H1 (cell line): ENCODE data around the gene ADIRF. TPM values are rescaled to one million over a fixed set of nuclear protein-coding genes. Genes with fewer than 3 reads are reported as not detected.

Experiments
- CTCF ChIA-PET: fragments of 300-600 bp; sonication (Branson Sonifier 250); formaldehyde crosslinking; loops from one replicate; lab custom pipeline; 2021; ENCODE audit not compliant: partially characterized antibody; lab: Charles Lee
- POLR2A ChIA-PET: fragments of 300-600 bp; sonication (Branson Sonifier 250); formaldehyde crosslinking; loops from one replicate; lab custom pipeline; 2021; ENCODE audit warnings: inconsistent platforms; ENCODE audit not compliant: partially characterized antibody; lab: Charles Lee
- DNase-seq, 2 experiments: peaks; one replicate each; pipeline versions ENCODE4 v3.0.0 to v3.0.0-alpha.2; 2010 to 2022; ENCODE audit warnings: low spot score in 2 of 2, low read depth in 1 of 2, mixed read lengths in 1 of 2
- FAIRE-seq: peaks from 2 replicates; lab custom pipeline; 2011; peaks lifted over from hg19 to GRCh38; lab: Jason Lieb, UNC
- H2AFZ ChIP-seq: 2 replicates; pipeline ENCODE4 v1.8.1; 2012; ENCODE audit warnings: low read length, inconsistent platforms
- H2AK5ac ChIP-seq: 2 replicates; pipeline ENCODE4 v1.6.1; 2013; ENCODE audit warnings: low read depth, low read length
- H2BK120ac ChIP-seq: replicated peaks from 2 replicates; pipeline ENCODE3; 2013; ENCODE audit warnings: low read depth, low read length, inconsistent platforms
- H2BK12ac ChIP-seq: 2 replicates; pipeline ENCODE4 v1.6.1; 2013; ENCODE audit warnings: low read depth, low read length
- H2BK15ac ChIP-seq: 2 replicates; pipeline ENCODE4 v1.6.1; 2013; ENCODE audit warnings: low read length
- H2BK20ac ChIP-seq: 2 replicates; pipeline ENCODE4 v1.6.1; 2013; ENCODE audit warnings: low read length
- H2BK5ac ChIP-seq: 2 replicates; pipeline ENCODE4 v1.6.1; 2013; ENCODE audit warnings: low read depth, low read length
- H3K14ac ChIP-seq: 2 replicates; pipeline ENCODE4 v1.6.1; 2013; ENCODE audit warnings: inconsistent platforms; ENCODE audit not compliant: insufficient read length
- H3K18ac ChIP-seq: 2 replicates; pipeline ENCODE4 v1.6.1; 2013; ENCODE audit warnings: low read length; ENCODE audit errors: extremely low read depth
- H3K23ac ChIP-seq: 2 replicates; pipeline ENCODE4 v1.6.1; 2013; ENCODE audit warnings: inconsistent platforms; ENCODE audit not compliant: insufficient read length
- H3K23me2 ChIP-seq: 2 replicates; pipeline ENCODE4 v1.6.1; 2013; ENCODE audit warnings: low read depth, low read length
- H3K27ac ChIP-seq: 2 replicates; pipeline ENCODE4 v1.6.1; 2011; ENCODE audit warnings: low read depth, low read length, inconsistent platforms
- H3K27me3 ChIP-seq, 4 experiments: replicated peaks in 1 of 4; 1 replicate in 1 of 4; 2 replicates in 3 of 4; pipeline versions ENCODE4 v1.6.1 to v1.8.1; 2011 to 2013; ENCODE audit warnings: low read length in 3 of 4, mild to moderate bottlenecking in 3 of 4, inconsistent platforms in 2 of 4, mixed read lengths in 2 of 4, moderate library complexity in 1 of 4; ENCODE audit not compliant: control insufficient read depth in 3 of 4, insufficient read depth in 3 of 4; ENCODE audit errors: extremely low read depth in 1 of 4
- H3K36me3 ChIP-seq, 4 experiments: 2 replicates each; pipeline versions ENCODE4 v1.6.1 to v1.8.1; 2011 to 2013; ENCODE audit warnings: mild to moderate bottlenecking in 4 of 4, low read length in 3 of 4, moderate library complexity in 2 of 4, control low read depth in 1 of 4, inconsistent platforms in 1 of 4; ENCODE audit not compliant: insufficient read depth in 4 of 4, control insufficient read depth in 2 of 4
- H3K4ac ChIP-seq: replicated peaks from 2 replicates; pipeline ENCODE3; 2013; ENCODE audit warnings: low read length, low read depth, mixed read lengths, inconsistent platforms; ENCODE audit not compliant: insufficient read length
- H3K4me1 ChIP-seq, 4 experiments: replicated peaks in 1 of 4; 1 replicate in 1 of 4; 2 replicates in 3 of 4; pipeline versions ENCODE4 v1.6.1 to v1.8.1; 2011 to 2013; ENCODE audit warnings: low read length in 3 of 4, inconsistent platforms in 2 of 4, mixed read lengths in 1 of 4; ENCODE audit not compliant: insufficient read depth in 4 of 4, control insufficient read depth in 3 of 4
- H3K4me2 ChIP-seq, 2 experiments: 2 replicates each; pipeline versions ENCODE4 v1.6.1 to v1.8.1; 2011 to 2013; ENCODE audit warnings: low read depth in 2 of 2, low read length in 2 of 2, control low read depth in 1 of 2, inconsistent platforms in 1 of 2, mild to moderate bottlenecking in 1 of 2; ENCODE audit not compliant: insufficient read depth in 1 of 2
- H3K4me3 ChIP-seq, 4 experiments: fragments of 200-600, 300-600 bp in 1 of 4; sonication (generic), shearing (Covaris generic), sonication (Bioruptor Twin) in 1 of 4; 2 replicates each; pipeline versions ENCODE4 v1.5.1 to v1.8.1; 2011 to 2016; ENCODE audit warnings: low read length in 4 of 4, low read depth in 3 of 4, control low read depth in 2 of 4, inconsistent platforms in 2 of 4, mild to moderate bottlenecking in 2 of 4, mixed read lengths in 1 of 4, moderate library complexity in 1 of 4; ENCODE audit not compliant: insufficient read depth in 2 of 4; ENCODE audit errors: extremely low read depth in 1 of 4
- H3K56ac ChIP-seq: replicated peaks from 2 replicates; pipeline ENCODE3; 2013; ENCODE audit warnings: low read depth, mild to moderate bottlenecking, mixed read lengths, low read length, inconsistent platforms; ENCODE audit not compliant: insufficient read length
- H3K79me1 ChIP-seq: 2 replicates; pipeline ENCODE4 v1.6.1; 2013; ENCODE audit warnings: low read depth, low read length, control low read depth
- H3K79me2 ChIP-seq, 2 experiments: 2 replicates each; pipeline versions ENCODE4 v1.6.1 to v1.8.1; 2012 to 2013; ENCODE audit warnings: low read length in 2 of 2, mild to moderate bottlenecking in 2 of 2, inconsistent platforms in 1 of 2; ENCODE audit not compliant: insufficient read depth in 2 of 2, control insufficient read depth in 1 of 2
- H3K9ac ChIP-seq, 4 experiments: replicated peaks in 1 of 4; 1 replicate in 1 of 4; 2 replicates in 3 of 4; pipeline versions ENCODE4 v1.6.1 to v1.8.1; 2011 to 2013; ENCODE audit warnings: low read depth in 3 of 4, low read length in 3 of 4, control low read depth in 2 of 4, mild to moderate bottlenecking in 2 of 4, moderate library complexity in 2 of 4, inconsistent platforms in 1 of 4; ENCODE audit errors: extremely low read depth in 1 of 4
- H3K9me3 ChIP-seq, 2 experiments: 2 replicates each; pipeline versions ENCODE4 v1.6.1 to v1.8.1; 2012 to 2013; ENCODE audit warnings: mild to moderate bottlenecking in 2 of 2, moderate library complexity in 2 of 2, control low read depth in 1 of 2, inconsistent platforms in 1 of 2, low read depth in 1 of 2, low read length in 1 of 2, mixed read lengths in 1 of 2; ENCODE audit not compliant: insufficient read depth in 2 of 2
- H4K20me1 ChIP-seq, 2 experiments: replicated peaks in 1 of 2; 2 replicates each; pipeline versions ENCODE3 to v1.8.1; 2011 to 2013; ENCODE audit warnings: inconsistent platforms in 2 of 2, low read length in 2 of 2, mild to moderate bottlenecking in 1 of 2; ENCODE audit not compliant: insufficient read depth in 2 of 2, control insufficient read depth in 1 of 2
- H4K5ac ChIP-seq: 2 replicates; pipeline ENCODE4 v1.6.1; 2013; ENCODE audit warnings: low read length, low read depth, mixed read lengths, inconsistent platforms; ENCODE audit not compliant: insufficient read length
- H4K8ac ChIP-seq: 2 replicates; pipeline ENCODE4 v1.8.0; 2013; ENCODE audit warnings: mild to moderate bottlenecking, moderate library complexity, low read length, inconsistent platforms; ENCODE audit not compliant: insufficient read depth; ENCODE audit errors: extremely low read depth
- H4K91ac ChIP-seq: replicated peaks from 2 replicates; pipeline ENCODE3; 2013; ENCODE audit warnings: low read length, mixed read lengths, inconsistent platforms; ENCODE audit not compliant: insufficient read length
- SAP30 ChIP-seq: fragments of 300-600 bp; sonication (generic); IDR thresholded peaks from 2 replicates; pipeline ENCODE4 v1.7.1; 2012; ENCODE audit warnings: low read length, moderate library complexity, mild to moderate bottlenecking, inconsistent platforms; ENCODE audit not compliant: insufficient read depth, insufficient replicate concordance
- SIN3A ChIP-seq, 2 experiments: IDR thresholded peaks in 1 of 2; conservative IDR thresholded peaks in 1 of 2; 2 replicates each; pipeline ENCODE4 v1.6.1; 2011 to 2012; ENCODE audit warnings: low read length in 2 of 2, improper control_type of control experiment in 1 of 2, low read depth in 1 of 2, mild to moderate bottlenecking in 1 of 2
- WGBS, 2 experiments: shearing (Covaris generic) in 1 of 2; methylation state at CpG; one replicate each; pipeline versions ENCODE4 v1.1.6 to v1.1.7; 2013 to 2015; ENCODE audit warnings: low lambda C conversion rate in 2 of 2, mixed read lengths in 2 of 2, inconsistent platforms in 1 of 2, low coverage in 1 of 2, missing lambda C conversion rate in 1 of 2; ENCODE audit not compliant: insufficient replicate concordance in 2 of 2, insufficient coverage in 1 of 2, insufficient read length in 1 of 2; ENCODE audit errors: extremely low coverage in 1 of 2, missing lambda C conversion rate in 1 of 2; 5-methylcytosine and 5-hydroxymethylcytosine counted together
- polyA plus RNA-seq, 7 experiments: library from polyadenylated mRNA; depleted of rRNA in 3 of 7; stranded (reverse) in 5 of 7; unstranded in 2 of 7; fragments of >200 nt in 5 of 7; fragments of 200-250 nt in 2 of 7; gene quantifications; 1 replicate in 5 of 7; 2 replicates in 1 of 7; 4 replicates in 1 of 7; pipeline versions ENCODE4 v1.2.1 to v1.2.3, GENCODE V29; 2011 to 2013; ENCODE audit warnings: missing spikeins in 2 of 7, mixed read lengths in 2 of 7
- total RNA-seq: library from RNA; stranded (reverse); fragmentation: NEBNext Ultra II Directional; extraction: Animal tissue kit (Norgen Biotek cat#: 25700); gene quantifications from 2 replicates; pipeline ENCODE4 v1.2.1, GENCODE V29; 2021

Gene ADIRF
- total and polyA plus RNA-seq, 2 of the 8 experiments (the other 6 are each of a cell fraction or from before 2014, with no cell fraction given): not detected

DNA sequence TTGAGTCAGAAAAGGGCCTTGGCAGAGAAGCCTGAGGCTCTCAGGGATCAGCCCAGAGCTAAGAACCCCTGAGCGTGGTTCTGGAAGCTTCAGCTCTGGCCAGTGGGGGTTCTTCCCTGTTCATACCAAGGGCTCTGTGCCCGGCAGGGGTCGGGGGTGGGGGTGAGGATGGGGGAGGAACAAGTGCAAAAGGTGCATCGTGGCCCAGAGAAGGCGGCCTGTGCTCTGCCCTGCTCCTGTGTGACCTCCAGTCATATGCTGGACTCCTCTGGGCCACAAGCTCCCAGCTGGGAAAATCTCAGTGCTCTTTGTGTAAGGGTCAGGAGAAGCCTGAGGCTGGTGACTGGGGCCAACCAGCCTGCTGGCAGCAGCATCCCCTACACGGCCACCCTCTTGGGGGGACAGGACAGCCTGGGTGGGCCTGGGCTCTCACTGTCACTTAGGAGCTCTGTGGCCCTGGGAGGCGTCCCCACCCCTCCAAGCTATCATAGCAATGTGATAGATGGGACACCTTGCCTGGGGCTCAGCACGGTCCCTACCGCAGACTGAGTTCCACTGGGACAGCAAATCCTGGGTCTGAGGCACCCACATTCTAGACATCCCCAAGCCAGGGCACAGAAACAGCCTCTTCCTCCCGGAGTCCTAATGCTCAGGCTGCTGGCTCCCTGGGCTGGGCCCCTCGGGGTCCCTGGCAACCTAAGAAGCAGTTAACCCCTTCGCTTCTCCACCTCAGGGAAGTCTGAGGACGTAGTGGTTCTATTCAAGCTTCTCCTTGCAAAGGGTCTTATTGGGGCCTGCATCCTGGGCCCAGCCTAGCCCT lies 13.4 kb upstream of the ADIRF start:
- no peak for FAIRE-seq
- H2AK5ac ChIP-seq: peak overlapping the region; percentile 96
- H3K56ac ChIP-seq: peak overlapping the region; percentile 24
- peak overlapping the region; percentile 97 for H3K18ac ChIP-seq
- peaks cover 3 to 9% of the 10 kb centered on the region in 2 experiments for H3K9me3 ChIP-seq
- peak overlapping the region; percentile 99 for H2BK12ac ChIP-seq
- H3K4me1 ChIP-seq: peaks cover 16 to 54% (median 41%) of the 10 kb centered on the region in 4 experiments
- H3K23ac ChIP-seq: no peak overlapping the region
- ChIA-PET POLR2A (interaction anchor here (0.9 to 4.4 kb wide), 10 partner anchors 9 to 138 kb away, joined by 3 to 38 read pairs (median 5); no protein-coding TSS in a partner anchor), CTCF (interaction anchor here (0.6 to 26.4 kb wide), 5 partner anchors 5 to 261 kb away, joined by 3 to 975 read pairs (median 3); partner anchors contain the start of genes ADIRF, MMRN2 and SNCG)
- peak overlapping the region; percentile 68 for H4K5ac ChIP-seq
- peak overlapping the region; percentile 99 for H2BK5ac ChIP-seq
- H3K4me3 ChIP-seq: peak overlapping the region in 2 of 4 experiments; percentile 0 to 44; a peak in 2 of 8 replicates
- H3K23me2 ChIP-seq: no peaks in the 10 kb centered on the region
- peak overlapping the region in 2 of 4 experiments; percentile 25 to 34; a peak in 3 of 7 replicates for H3K9ac ChIP-seq
- H4K20me1 ChIP-seq: no peaks in the 10 kb centered on the region
- H3K27me3 ChIP-seq: no peaks in the 10 kb centered on the region
- H2BK15ac ChIP-seq: no peak overlapping the region; the same call in 1 of the 2 replicates
- peak overlapping the region; percentile 50 to 60; a peak in 2 of 4 replicates for H3K4me2 ChIP-seq
- no peaks in the 10 kb centered on the region for H3K36me3 ChIP-seq
- DNase-seq: peak in 1 of 2 experiments; percentile 55
- no peak overlapping the region for H2AFZ ChIP-seq
- H2BK20ac ChIP-seq: peak overlapping the region; percentile 77
- peak overlapping the region; percentile 85 for H4K8ac ChIP-seq
- WGBS, 2 experiments: 52% methylated on average over 12 of the region's 13 CpGs; no CpG with 5 or more reads in 1 of the 2 experiments
- H3K79me2 ChIP-seq: no peaks in the 10 kb centered on the region
- peak overlapping the region; percentile 95 for H3K4ac ChIP-seq
- H2BK120ac ChIP-seq: peak overlapping the region; percentile 87
- TF ChIP-seq SAP30: no peak
- TF ChIP-seq SIN3A (conservative IDR thresholded peaks at IDR 0.05 in 1 of 2, IDR thresholded peaks at IDR 0.05 in 1 of 2; ENCODE audit: low read depth in 1 of 2, low read length in 2 of 2): 0 out of 4 replicates have a peak, but pooled peaks of 1 of the 2 experiments have one; percentile 1
- H4K91ac ChIP-seq: peak overlapping the region; percentile 99
- no peak overlapping the region for H3K14ac ChIP-seq
- no peaks in the 10 kb centered on the region for H3K79me1 ChIP-seq
- H3K27ac ChIP-seq: peak overlapping the region; percentile 80
